Ecto neural progenitor cell (in vitro differentiated cells): ENCODE results near the gene CUL5.
"Not testable (repeated sequence)": the region's sequence is repeated elsewhere in the genome, so short reads cannot be mapped to it uniquely, and the experiment has no call there.

Experiments
- DNase-seq: peaks from one replicate; pipeline ENCODE4 v3.0.0-alpha.2; 2018; ENCODE audit warnings: low spot score

CUL5 gene

DNA sequence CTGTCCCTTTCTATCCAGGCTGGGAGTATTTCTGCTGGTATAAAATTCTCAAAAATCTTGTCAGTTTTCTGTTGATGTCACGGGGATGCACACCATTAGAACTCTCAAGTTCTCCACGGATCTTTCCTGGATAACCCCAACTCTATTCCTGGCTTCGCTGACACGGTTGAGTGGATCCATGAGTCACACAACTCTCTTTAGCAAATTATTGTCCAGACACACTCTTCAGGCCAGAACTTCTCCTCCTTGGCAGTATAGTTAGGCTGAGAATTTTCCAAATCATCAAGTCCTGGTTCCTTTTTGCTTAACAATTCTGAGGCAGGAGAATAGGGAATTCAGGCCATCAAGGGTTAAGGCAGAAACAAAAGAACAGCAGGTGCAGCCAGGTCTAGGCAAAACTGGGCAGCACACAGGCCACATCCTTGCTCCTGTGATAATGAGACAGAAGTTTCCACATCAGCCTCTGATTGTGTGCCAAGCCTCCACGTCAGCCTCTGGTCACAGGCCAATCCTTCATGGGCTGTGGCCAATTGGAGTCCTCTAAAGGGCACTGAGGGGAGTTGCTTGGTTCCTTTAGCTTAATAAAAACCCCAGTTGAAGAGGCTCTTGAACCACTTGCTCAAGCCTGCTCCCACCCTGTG, 106.9 kb downstream of the CUL5 start:
- no peak for DNase-seq

DNA sequence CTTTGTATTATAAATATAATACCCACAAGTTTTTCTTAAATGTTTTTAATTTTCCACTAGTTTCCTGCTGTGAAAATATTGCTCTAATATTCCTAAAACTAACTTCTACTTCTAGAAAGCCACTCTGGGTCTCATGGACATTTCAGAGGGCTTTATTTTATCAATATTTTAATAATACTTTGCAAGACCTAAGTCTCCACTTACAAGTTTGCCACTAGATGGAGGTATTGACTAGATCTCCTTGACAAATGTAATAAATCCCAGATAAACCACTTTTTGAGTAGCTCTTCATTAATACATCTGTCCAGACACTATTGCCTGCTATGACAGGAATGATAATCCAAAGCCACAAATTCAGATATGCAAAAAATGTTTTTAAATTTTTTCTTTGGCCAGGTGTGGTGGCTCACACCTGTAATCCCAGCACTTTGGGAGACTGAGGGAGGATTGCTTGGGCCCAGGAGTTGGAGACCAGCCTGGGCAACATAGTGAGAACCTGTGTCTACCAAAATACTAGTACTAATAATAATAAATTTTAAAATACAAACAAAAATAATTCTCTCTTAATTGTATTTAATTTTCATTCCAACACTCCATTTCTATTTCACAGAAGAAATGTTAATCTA, 109.2 kb downstream of the CUL5 start:
- DNase-seq: no peak

DNA sequence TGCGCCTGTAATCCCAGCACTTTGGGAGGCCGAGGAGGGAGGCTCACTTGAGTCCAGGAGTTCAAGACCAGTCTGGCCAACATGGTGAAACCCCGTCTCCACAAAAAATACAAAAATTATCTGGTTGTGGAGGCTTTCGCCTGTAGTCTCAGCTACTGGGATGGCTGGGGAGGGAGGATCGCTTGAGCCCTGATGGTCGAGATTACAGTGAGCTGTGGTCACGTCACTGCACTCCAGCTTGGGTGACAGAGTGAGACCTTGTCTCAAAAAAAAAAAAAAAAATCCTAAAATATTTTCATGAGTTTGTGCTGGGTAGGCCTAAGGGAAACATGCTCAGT, 112.2 kb downstream of the CUL5 start:
- DNase-seq: not testable (repeated sequence)

DNA sequence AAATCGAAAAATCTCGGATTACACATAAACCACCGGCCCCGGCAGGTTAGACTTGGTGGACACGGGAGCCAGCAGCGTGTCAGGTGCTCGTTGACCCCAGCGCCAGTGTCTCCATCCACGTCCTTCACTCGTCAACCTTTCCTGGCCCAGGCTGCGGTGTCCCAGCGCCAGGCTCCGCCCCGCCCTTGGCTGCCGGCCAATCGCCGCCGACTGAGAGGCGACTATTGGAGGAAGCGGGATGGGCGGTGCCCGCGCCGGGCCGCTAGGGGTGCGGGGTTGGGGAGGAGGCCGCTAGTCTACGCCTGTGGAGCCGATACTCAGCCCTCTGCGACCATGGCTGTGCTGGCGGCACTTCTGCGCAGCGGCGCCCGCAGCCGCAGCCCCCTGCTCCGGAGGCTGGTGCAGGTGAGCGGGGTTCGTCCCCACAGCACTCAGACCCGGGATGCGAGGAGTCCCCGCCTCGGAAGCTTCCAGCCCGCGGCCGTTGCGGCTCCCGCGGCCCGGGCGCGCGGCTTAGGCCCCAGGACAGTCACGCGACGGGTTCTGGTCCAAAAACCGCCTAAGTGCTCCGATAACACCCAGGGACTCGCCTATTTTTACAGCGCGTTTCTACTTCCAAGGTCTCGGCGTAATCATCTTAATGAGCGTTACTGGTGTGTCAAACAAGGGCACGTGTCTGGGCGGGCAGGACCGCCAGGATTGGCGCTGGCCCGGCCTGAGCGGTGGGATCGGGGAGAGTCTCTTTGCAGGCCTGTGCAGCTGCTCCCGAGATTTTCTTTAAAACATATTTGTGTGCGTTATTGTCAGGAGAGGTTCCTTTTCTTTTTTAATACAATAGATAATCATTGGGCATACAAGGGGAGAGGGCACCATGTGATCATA, 112.8 kb downstream of the CUL5 start, which contains the start of gene ACAT1:
TSS of gene ACAT1 (plus strand) at position 294 of the 882 bp plus-strand sequence. CDS start at position 334, 40 bp downstream.
- DNase-seq: peak; percentile 96

DNA sequence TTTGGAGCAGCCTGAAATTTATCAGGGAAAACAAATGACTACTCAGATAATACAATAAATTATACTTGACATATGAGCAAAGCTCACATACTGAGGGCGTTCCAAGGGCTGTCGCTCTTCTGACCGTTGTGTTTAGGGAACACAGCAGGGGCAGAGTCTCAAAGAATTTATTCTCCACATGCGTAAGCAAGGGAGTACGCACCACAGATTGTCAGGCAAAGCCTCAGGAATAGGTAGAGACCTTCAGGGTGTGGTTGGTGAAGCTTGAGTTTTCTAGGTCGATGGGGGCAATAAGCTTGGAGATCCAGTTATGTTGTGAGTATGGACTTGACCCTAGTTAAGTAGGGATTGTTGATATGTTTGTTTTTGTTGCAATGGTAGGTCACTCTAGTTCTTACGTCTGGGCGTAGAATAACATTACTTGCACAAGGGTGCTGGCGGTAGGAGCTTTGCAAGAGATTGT, 113.5 kb downstream of the CUL5 start:
- DNase-seq: no peak

DNA sequence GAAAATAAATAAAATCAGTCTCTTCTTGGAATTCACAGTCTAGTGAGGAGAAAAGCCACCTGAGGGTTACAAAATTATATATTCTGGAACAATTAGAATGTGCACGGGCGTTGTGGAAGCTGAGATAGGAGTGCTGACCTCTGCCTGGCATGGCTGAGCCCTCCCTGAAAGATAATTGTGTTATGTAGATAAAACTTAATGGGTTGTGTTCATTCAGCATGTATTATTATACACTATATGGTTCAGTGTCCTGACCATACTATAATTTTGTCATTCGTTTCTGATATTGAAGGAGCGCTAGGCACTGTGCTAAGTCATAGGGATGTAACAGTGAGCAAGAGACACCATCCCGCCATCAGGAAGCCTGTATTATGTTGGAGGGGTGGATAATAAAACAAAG, 116.4 kb downstream of the CUL5 start:
- no peak for DNase-seq

DNA sequence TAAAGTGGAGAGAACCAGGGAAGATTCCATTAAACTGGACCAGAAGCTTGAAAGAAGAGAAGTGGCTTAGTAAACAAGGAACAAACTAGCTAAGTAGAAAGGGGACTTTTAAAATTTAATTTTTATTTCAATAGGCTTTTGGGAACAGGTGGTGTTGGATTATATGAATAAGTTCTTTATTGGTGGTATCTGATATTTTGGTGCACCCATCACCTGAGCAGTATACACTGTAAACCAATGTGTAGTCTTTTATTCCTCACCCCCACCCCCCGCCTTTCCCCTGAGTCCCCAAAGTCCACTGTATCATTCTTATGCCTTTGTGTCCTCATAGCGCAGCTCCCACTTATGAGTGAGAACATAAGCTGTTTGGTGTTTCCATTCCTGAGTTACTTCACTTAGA, 120.1 kb downstream of the CUL5 start:
- no peak for DNase-seq

DNA sequence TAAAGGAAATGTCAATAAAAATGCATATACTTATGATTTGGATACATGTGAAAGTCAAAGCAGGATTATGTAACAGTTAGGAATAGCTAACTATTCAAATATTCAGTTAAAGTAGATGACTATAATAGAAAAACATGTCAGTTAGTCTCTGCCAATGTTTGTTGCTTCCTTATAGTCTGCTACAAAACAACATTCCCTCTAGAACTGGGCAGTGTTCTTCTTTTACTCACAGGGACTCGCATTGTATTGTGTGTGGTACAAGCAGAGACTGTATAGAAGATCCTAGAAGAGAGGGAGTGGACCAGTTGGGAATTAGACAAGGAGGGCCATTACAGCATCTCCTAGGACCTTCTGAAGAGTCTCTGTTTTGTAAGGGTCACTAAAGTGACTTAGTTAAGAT, 123.3 kb downstream of the CUL5 start:
- DNase-seq: no peak

DNA sequence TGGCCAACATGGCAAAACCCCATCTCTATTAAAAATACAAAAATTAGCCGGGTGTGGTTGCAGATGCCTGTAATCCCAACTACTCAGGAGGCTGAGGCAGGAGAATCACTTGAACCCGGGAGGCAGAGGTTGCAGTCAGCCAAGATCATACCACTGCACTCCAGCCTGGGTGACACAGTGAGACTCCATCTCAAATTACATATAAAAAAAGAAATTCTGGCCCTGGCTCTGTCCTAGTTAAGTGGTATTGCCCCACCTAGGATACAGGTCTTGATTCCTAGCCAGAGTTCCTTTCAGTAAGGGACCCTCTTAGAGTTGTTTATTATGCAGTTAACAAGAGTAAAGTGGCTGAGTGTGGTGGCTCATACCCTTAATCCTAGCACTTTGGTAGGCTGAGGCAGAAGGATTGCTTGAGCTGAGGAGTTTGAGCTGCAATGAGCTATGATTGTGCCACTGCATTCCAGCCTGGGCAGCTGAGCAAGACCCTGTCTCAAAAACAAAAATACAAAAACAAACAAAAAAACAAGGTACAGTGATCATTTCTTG, 124.4 kb downstream of the CUL5 start:
- DNase-seq: not testable (repeated sequence)

DNA sequence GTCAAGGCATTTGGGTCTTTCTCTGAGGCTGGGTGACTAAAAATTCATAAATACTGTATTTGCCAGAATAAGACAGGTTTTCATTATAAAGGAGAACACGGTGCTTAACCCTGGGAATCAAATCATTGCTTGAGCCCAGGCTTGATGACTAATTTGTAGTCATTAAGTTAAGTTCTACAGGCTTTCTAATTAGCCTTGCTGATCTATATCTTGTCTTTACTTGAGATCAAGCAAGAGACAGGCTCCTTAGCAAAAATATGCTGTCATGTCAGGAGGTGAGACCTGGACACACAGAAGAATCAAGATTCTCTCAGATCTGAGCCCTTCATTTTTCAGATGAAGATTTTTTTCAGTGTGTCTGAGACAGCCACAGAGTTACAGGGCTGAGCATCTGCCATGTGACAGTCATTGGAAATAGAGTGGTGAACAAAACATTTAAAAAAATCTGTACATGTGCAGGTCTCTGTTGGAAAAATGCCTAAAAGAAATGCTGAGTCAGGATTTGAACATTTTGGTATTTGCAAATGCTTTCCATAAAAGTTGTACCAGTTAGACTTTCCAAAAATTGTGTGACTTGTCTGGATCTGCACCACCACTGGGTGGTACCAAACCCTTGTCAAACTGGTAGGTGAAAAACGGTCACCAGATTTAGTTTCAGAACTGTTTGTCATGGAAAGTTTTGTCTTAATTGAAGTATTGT, 127.3 kb downstream of the CUL5 start:
- no peak for DNase-seq

DNA sequence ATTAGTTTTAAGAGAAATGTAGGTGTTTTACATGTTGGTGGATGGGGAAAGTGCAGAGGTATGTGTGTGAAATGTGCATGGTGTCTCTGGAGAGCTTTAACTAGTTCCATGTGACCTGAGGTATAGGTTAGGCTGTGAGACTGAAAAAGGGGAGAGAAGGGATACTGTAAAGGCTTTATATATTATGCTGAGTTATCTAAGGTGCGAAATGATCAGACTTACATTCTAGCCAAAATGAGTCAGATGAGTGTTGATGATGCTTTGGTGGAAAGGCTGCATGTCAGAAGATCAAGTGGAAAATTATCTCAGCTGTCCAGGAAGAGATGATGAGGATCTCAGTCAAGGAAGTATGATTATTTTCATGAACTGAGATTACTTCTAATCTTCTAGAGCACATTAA, 128.5 kb downstream of the CUL5 start:
- DNase-seq: no peak

DNA sequence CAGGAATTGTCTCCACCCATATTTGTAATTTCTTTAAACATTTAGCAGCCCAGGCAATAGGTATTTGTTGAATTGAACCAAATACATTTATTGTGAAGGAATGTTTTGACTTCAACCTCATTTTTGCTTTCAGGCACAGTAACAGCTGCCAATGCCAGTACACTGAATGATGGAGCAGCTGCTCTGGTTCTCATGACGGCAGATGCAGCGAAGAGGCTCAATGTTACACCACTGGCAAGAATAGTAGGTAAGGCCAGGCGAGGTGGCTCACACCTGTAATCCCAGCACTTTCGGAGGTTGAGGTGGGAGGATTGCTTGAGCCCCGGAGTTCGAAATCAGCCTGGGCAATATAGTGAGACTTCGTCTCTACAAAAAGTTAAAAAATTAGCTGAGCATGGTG, 133.6 kb downstream of the CUL5 start:
- DNase-seq: no peak

DNA sequence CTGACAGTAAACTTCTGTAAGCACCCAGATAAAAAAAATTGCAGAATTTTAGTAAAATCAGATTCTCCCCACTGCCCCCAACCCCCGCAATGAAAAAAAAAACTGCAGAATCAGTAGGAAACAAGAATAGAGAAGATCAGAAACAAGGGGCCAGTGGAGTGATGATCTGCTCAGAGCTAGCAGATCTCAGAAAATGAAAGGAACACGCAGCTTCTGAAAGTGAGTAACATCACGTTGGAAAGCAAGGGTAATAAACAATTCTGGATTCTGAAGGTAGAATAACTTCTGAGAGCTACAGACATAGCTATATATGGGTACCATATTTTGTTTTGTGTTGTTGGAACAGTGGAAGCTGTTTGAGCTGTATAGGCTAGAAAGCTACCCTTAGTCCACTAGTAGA, 135.9 kb downstream of the CUL5 start:
- DNase-seq: no peak

DNA sequence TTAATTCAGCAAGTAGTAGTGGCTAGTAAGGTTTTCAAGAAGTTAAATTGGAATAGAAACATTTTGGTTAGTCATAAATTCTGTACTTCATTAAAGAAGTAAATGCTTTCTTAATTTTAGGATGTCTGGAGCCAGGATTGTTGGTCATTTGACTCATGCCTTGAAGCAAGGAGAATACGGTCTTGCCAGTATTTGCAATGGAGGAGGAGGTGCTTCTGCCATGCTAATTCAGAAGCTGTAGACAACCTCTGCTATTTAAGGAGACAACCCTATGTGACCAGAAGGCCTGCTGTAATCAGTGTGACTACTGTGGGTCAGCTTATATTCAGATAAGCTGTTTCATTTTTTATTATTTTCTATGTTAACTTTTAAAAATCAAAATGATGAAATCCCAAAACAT, 138.5 kb downstream of the CUL5 start:
- DNase-seq: no peak

DNA sequence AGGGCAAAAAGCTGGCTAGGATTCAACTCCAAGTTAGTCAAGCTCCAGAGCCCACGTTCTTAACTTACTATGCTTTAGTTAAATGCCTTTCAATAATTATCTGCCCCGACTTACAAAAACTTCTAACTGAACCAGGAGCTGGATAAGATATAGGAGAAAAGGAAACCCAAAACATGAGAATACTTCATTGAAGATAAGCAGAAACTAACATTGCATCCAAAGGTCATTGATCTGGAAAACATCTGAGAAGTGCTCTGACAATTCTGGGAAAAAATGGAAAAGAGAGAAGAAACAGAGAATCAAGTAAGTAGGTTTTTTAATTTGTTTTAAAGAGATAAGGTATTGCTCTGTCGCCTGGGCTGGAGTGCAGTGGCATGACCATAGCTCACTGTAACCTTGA, 139.9 kb downstream of the CUL5 start:
- no peak for DNase-seq

DNA sequence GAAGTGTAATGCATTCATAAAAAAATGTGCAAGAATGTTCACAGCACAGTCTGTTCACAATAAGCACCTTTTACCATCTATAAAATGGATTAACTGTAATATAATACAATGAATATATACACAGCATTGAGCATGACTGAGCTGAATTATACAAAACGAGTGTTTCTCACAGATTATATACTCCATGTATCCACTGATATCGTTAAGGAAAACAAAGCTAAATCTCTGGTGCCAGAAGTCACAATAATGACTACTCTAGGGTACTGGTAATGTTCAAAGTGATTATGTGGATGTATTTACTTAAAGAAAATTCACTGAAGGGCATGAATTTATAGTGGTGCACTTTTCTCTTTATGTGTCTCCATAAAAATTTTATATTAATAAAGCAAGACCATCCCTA, 145.9 kb downstream of the CUL5 start:
- no peak for DNase-seq
